Keratinocyte (primary cell): ENCODE measurements around the gene CHMP3. TPM values are rescaled to one million over a fixed set of nuclear protein-coding genes. Genes with fewer than 3 reads are reported as not detected.

Source experiments
- DNase-seq: peaks from one replicate; pipeline ENCODE4 v3.0.0-alpha.2; 2011; ENCODE audit warnings: low read depth, missing footprints, low spot score
- FAIRE-seq: peaks from 2 replicates; lab custom pipeline; 2011; peaks lifted over from hg19 to GRCh38; lab: Jason Lieb, UNC
- H2AFZ ChIP-seq: 2 replicates; pipeline ENCODE4 v1.6.0; 2012; ENCODE audit warnings: low read length, control low read depth, inconsistent platforms; ENCODE audit not compliant: control insufficient read depth
- H3K27ac ChIP-seq: 2 replicates; pipeline ENCODE4 v1.5.1; 2011; ENCODE audit warnings: low read length; ENCODE audit not compliant: control insufficient read depth, insufficient read depth
- H3K27me3 ChIP-seq: 3 replicates; pipeline ENCODE4 v1.6.0; 2011; ENCODE audit warnings: low read length; ENCODE audit not compliant: control insufficient read depth, insufficient read depth; ENCODE audit errors: extremely low read depth
- H3K36me3 ChIP-seq, 2 experiments: 2 replicates in 1 of 2; 3 replicates in 1 of 2; pipeline ENCODE4 v1.5.1; 2011; ENCODE audit warnings: low read length in 2 of 2, mild to moderate bottlenecking in 1 of 2; ENCODE audit not compliant: control insufficient read depth in 2 of 2, insufficient read depth in 2 of 2; ENCODE audit errors: extremely low read depth in 1 of 2
- H3K4me1 ChIP-seq: 3 replicates; pipeline ENCODE4 v1.5.1; 2011; ENCODE audit warnings: low read length; ENCODE audit not compliant: control insufficient read depth, insufficient read depth; ENCODE audit errors: extremely low read depth
- H3K4me2 ChIP-seq: 3 replicates; pipeline ENCODE4 v1.6.0; 2011; ENCODE audit warnings: low read depth, low read length; ENCODE audit not compliant: control insufficient read depth, insufficient read depth; ENCODE audit errors: extremely low read depth
- H3K4me3 ChIP-seq, 3 experiments: fragments of 200-600 bp in 1 of 3; sonication (generic) in 1 of 3; 2 replicates in 2 of 3; 3 replicates in 1 of 3; pipeline ENCODE4 v1.5.1; 2011 to 2016; ENCODE audit warnings: low read length in 3 of 3, mild to moderate bottlenecking in 3 of 3, control low read depth in 2 of 3, inconsistent platforms in 1 of 3, low read depth in 1 of 3, mixed read lengths in 1 of 3, mixed run types in 1 of 3, moderate library complexity in 1 of 3; ENCODE audit not compliant: control insufficient read depth in 2 of 3, insufficient read depth in 2 of 3; ENCODE audit errors: extremely low read depth in 1 of 3
- H3K79me2 ChIP-seq: 2 replicates; pipeline ENCODE4 v1.6.0; 2012; ENCODE audit warnings: low read length; ENCODE audit not compliant: control insufficient read depth, insufficient read depth
- H3K9ac ChIP-seq: 3 replicates; pipeline ENCODE4 v1.6.0; 2011; ENCODE audit warnings: low read length; ENCODE audit not compliant: control insufficient read depth, insufficient read depth; ENCODE audit errors: extremely low read depth
- H3K9me1 ChIP-seq: 3 replicates; pipeline ENCODE4 v1.6.0; 2011; ENCODE audit warnings: low read length; ENCODE audit not compliant: control insufficient read depth, insufficient read depth; ENCODE audit errors: extremely low read depth
- H3K9me3 ChIP-seq: 2 replicates; pipeline ENCODE4 v1.5.1; 2012; ENCODE audit warnings: low read depth, low read length; ENCODE audit not compliant: control insufficient read depth
- H4K20me1 ChIP-seq: 3 replicates; pipeline ENCODE4 v1.6.0; 2011; ENCODE audit warnings: low read length; ENCODE audit not compliant: control insufficient read depth, insufficient read depth; ENCODE audit errors: extremely low read depth
- EZH2 ChIP-seq: IDR thresholded peaks from one replicate; pipeline ENCODE4 v1.6.1; 2012; ENCODE audit warnings: inconsistent platforms, mild to moderate bottlenecking, low read length, moderate library complexity
- dilution Hi-C: fragments of 300-500 bp; cut with MboI; formaldehyde crosslinking; loops from one replicate; pipeline ENCODE4 v1.7.0; 2020; ENCODE audit warnings: low sequenced_read_pairs; ENCODE audit not compliant: extremely low pct_ligation_motif_present
- polyA plus RNA-seq, 5 experiments: library from polyadenylated mRNA; depleted of rRNA in 3 of 5; stranded (reverse) in 3 of 5; stranded (forward) in 1 of 5; unstranded in 1 of 5; fragments of >200 nt; gene quantifications; 1 replicate in 1 of 5; 2 replicates in 3 of 5; 3 replicates in 1 of 5; pipeline versions ENCODE4 v1.2.1 to v1.2.3, GENCODE V29; 2011 to 2012; ENCODE audit warnings: missing spikeins in 2 of 5, low read depth in 1 of 5, low replicate concordance in 1 of 5
- TF ChIP-seq, protein P1 (sequence below), 3 experiments: IDR thresholded peaks in 1 of 3; conservative IDR thresholded peaks in 1 of 3; optimal IDR thresholded peaks in 1 of 3; 2 replicates in 2 of 3; 3 replicates in 1 of 3; pipeline versions ENCODE3 to v1.5.1; 2011; ENCODE audit warnings: low read length in 3 of 3, mild to moderate bottlenecking in 3 of 3, moderate library complexity in 2 of 3, control low read depth in 1 of 3, inconsistent platforms in 1 of 3; ENCODE audit not compliant: insufficient read depth in 2 of 3; ENCODE audit errors: extremely low read depth in 1 of 3

The CHMP3 gene
- polyA plus RNA-seq, 1 donor (not counting 4 experiments of a cell fraction or from before 2014, with no cell fraction given) = 162 TPM

GRCh38 chr2:86510436-86510933 lies 52.8 kb downstream of the CHMP3 start:
- Histone ChIP-seq H3K9ac (no peak overlapping the region), H3K9me3 (no peaks in the 10 kb centered on the region), H3K4me1 (peaks cover 18% of the 10 kb centered on the region), H3K4me2 (no peak overlapping the region), H3K27me3 (no peaks in the 10 kb centered on the region), H3K9me1 (no peaks in the 10 kb centered on the region), H3K27ac (no peak overlapping the region), H2AFZ (no peak overlapping the region), H3K36me3 (peaks cover 12 to 24% of the 10 kb centered on the region in 2 experiments), H3K79me2 (no peaks in the 10 kb centered on the region), H4K20me1 (no peaks in the 10 kb centered on the region), H3K4me3 (no peak overlapping the region)
- TF ChIP-seq, protein P1, sequence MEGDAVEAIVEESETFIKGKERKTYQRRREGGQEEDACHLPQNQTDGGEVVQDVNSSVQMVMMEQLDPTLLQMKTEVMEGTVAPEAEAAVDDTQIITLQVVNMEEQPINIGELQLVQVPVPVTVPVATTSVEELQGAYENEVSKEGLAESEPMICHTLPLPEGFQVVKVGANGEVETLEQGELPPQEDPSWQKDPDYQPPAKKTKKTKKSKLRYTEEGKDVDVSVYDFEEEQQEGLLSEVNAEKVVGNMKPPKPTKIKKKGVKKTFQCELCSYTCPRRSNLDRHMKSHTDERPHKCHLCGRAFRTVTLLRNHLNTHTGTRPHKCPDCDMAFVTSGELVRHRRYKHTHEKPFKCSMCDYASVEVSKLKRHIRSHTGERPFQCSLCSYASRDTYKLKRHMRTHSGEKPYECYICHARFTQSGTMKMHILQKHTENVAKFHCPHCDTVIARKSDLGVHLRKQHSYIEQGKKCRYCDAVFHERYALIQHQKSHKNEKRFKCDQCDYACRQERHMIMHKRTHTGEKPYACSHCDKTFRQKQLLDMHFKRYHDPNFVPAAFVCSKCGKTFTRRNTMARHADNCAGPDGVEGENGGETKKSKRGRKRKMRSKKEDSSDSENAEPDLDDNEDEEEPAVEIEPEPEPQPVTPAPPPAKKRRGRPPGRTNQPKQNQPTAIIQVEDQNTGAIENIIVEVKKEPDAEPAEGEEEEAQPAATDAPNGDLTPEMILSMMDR (optimal IDR thresholded peaks at IDR 0.05 in 1 of 3, IDR thresholded peaks at IDR 0.05 in 1 of 3, conservative IDR thresholded peaks at IDR 0.05 in 1 of 3; ENCODE audit: extremely low read depth in 1 of 3, insufficient read depth in 2 of 3, low read length in 3 of 3) = no peak
- TF ChIP-seq EZH2 = no peak
- DNase-seq (no peak), FAIRE-seq (no peak)
- dilution Hi-C loops = no loop called here

- TF ChIP-seq, protein P1 (optimal IDR thresholded peaks at IDR 0.05 in 1 of 3, IDR thresholded peaks at IDR 0.05 in 1 of 3, conservative IDR thresholded peaks at IDR 0.05 in 1 of 3; ENCODE audit: extremely low read depth in 1 of 3, insufficient read depth in 2 of 3, low read length in 3 of 3) = no peak
- no peak for TF ChIP-seq EZH2
- dilution Hi-C loops = no loop called here
Measured at GRCh38 chr2:86507600-86507999, 55.6 kb downstream of the CHMP3 start.

More at GRCh38 chr2:86507600-86507999, 55.6 kb downstream of the CHMP3 start:
- peaks cover 16% of the 10 kb centered on the region for H3K4me1 ChIP-seq
- H3K27ac ChIP-seq = no peak overlapping the region
- H3K9me1 ChIP-seq = no peaks in the 10 kb centered on the region
- H3K9me3 ChIP-seq = no peaks in the 10 kb centered on the region
- no peaks in the 10 kb centered on the region for H4K20me1 ChIP-seq
- FAIRE-seq (no peak), DNase-seq (no peak)
- peaks cover 16 to 28% of the 10 kb centered on the region in 2 experiments for H3K36me3 ChIP-seq
- no peaks in the 10 kb centered on the region for H3K27me3 ChIP-seq
- H2AFZ ChIP-seq = no peak overlapping the region
- no peak overlapping the region for H3K4me2 ChIP-seq
- H3K9ac ChIP-seq = no peak overlapping the region
- no peaks in the 10 kb centered on the region for H3K79me2 ChIP-seq
- no peak overlapping the region for H3K4me3 ChIP-seq
